GDM1 (cell line): Measurements from ENCODE around the gene SLC19A1.
"Not testable (repeated sequence)": the region's sequence is repeated elsewhere in the genome, so short reads cannot be mapped to it uniquely, and the experiment has no call there.

Source experiments
- DNase-seq: peaks from one replicate; lab custom pipeline; 2025; lab: John Stamatoyannopoulos, UW

Gene SLC19A1

DNA sequence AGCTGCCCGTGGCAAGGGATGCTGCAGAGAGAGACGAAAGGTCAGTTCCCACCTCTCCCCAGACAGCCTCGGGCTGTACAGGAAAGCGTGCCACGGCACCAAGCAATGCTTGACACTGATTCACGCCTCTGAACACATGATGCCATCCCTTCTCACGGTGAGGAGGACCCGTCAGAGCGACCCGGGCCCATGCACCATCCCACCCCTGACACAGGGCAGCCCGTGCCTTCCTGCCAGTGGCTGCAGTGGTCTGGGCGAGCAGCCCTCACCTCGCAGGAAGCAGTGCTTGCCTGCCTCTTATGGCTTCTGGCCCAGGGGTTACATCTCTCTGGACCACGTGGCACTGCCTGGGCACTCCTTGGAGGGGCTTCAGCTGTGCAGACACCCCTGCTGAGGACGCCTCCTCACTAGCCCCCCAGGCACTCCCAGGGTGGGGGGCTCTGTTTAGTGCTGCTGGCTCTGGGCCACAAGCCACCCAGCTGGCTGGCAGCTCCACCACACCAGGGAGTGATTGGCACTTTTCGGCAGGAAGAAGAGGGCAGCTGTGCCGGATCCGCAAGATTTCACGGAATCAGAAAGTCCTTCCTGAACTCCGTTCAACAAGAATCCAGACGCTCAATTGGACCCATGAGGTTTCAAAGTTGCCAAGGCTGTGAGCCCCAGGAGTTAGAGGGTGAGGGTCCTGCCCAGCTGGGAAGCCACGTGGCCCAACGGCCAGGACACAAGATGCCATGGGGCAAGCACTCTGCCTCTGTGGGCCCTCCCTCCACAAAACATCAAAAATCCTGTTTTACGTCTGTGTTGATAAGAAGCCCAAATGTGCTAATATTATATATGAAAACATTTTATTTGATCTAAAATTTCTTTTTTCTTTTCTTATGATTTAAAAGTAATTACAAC lies 34.8 kb upstream of the SLC19A1 start:
- no peak for DNase-seq

DNA sequence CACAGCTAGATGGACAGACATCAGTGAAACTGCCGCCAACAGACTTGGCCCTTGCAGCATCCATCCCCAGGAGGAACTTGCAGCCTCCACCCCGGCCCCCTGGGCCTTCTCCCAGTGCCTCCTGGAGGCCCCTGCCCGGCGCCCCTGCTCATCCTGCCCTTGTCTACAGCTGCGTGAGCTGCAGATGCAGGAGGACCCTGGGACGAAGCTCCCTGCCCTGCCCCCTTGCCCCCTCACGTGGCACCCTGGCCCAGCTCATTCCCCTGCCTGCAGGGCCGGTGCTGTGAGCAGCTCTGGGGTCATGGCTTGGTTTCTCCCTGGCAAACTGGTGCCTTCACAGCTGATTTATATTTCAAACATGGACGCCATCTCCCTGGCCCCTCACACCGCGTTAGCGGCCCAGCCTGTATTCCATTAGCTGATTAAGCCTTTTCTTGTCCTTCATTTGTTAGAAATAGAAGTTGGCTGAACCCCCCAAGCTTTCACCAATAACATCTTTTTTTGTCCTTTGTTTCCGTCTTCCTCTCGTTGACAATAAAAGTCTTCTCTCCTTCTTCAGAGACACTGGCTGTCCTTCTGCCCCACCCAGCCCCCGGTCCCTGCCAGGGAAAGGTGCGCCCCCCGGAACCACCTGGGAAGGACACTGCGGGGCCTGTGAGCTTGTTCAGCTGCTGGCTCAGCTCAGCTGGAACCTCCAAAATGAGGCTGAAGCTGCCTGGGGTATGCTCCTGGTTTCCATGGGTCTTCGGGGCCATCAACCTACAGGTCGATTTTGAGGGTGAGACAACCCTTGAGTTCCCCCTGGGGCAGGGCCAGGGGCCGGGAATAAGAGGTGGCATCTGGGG lies 34.0 kb upstream of the SLC19A1 start:
- DNase-seq: no peak

DNA sequence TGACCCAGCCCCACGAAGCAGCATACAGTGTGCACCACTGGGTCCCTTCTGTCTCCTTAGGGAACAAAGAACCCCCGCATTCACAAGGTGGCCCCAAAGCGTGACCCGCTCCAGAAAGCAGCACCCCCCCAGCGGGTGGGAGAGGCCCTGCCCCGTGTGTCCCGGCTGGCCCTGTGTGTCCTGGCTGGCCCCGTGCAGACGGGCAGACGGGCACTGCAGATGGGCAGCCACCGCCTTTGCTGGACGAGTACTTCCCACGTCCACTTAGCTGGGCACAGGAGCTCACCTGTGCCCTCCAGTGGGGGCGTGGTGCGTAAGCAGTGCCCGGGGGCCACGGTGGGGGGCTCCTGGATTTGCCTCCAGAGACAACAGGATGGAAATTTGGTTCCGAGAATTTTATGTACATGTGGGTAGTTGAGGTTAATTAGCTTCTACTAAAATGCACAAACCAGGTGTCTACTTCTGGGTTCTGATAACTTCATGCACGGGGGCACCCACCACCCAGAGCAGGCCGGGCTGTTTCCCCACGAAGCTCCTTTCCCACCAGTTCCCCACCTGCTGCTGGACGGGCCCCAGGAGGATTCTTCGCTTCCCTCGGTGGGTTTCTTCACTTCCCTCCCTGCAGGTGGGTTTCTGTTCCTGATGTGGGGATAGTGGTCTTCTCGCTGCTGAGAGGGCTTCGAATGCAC lies 33.2 kb upstream of the SLC19A1 start:
- DNase-seq: no peak

DNA sequence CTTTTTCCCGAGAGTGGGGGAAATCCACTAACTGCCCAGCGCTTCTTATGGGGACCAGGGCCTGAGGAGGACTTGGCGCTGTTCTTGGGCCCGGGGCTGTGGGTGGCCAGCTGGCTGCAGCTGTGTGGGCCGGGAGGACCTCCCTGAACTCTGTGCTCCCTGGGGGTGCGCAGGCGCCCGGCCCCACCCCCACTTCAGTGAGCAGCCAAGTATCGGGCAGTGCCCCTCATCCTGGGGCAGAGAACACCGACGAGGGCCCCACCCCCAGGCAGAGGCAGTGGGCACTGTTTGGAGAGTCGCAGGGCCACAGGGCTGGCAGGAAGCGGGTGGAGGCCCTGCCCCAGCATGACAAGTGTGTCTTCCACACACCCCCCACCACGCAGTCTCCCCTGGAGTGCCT lies 32.5 kb upstream of the SLC19A1 start:
- no peak for DNase-seq

DNA sequence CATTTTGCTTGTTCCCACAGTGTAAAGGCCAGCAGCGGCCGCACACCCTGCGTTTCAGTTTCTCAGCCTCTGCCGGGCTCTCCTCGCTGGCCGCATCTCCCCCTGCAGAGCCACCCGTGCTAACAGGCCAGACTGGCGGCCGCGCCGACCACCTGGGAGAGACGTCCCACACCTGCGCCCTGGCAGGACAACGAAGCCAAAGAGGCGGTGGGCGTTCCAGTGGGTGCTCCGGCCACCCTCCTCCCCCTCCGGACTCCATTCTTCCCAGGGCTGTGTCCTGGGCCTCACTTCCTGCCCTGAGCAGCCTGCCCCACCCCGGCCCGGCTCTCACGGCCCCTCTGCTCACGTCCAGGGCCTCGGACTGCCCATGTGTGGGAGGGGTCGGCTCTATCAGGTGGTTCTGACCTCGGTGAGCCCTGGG lies 31.9 kb upstream of the SLC19A1 start:
- no peak for DNase-seq

DNA sequence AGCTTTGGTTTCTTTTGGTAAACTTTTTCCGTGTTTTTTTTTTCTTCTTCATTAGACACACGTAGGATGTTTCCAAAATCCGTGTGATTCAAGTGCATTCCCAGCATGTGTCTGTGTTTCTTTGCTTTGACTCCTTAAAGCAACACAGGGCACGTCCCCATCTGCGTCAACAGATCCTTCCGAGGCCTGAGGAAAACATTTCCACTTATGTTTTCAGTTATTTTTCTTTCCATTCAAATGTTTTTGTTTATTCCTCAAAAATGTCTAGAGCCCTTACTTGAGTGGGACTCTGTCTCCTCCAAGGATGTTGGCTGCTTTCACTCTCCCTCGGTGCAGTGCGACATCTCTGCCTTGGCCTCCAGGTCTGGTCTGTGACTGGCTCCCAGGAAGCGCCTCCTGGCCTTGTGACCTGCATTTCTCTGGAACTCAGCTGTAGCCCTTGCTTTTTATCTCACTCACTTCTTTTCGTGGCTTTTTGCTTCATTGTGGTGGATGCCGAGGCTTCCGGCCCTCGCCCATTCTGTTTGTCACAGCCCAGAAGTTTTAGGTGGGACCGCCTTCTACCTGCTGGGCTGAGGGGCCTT lies 31.3 kb upstream of the SLC19A1 start:
- DNase-seq: no peak

DNA sequence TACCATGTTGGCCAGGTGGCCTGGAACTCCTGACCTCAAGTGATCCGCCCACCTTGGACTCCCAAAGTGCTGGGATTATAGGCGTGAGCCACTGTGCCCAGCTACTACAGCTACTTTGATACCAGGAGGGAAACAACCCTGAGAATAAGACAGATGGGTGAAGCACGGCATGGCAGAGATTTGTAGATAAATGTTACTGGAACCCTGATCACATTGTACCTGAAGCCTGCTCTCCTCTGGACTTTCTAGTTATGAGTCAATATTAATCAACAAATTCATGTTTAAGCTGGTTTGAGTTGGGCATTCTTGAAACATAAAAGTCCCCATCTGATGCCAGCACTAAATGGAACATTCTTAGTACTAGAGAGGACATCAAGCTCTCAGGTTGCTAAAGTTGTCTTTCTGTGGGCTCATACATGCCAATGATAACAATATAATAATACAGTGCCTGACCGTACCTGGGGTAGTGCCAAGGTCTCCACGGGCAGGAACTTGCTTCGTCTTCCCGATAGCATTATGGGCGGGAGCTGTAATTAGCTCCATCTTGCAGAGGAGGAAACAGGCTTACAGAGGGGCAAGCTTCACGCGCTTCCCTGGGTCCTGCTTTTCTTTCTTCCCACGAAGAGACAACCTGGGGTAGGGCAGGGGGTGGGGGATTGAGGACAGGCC lies 30.7 kb upstream of the SLC19A1 start:
- DNase-seq: no peak

DNA sequence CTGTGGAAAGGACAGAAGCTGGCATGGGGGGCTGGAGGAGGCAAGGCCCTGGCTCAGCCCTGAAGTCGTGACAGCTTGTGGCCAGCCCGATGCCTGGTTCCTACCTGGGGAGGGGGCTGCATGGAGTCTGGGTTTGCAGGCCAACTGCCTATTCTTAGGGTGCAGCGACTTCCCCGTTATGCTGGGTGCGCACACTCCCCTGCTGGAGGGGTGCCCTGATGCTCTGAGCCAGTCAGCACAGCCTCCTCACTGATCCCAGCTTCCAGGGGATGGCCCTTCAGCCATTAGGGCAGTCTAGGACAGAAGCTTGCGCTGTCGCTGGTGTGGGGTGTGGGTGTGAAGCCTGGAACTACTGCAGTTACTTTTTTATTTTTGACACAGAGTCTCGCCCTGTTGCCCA lies 30.0 kb upstream of the SLC19A1 start:
- no peak for DNase-seq

DNA sequence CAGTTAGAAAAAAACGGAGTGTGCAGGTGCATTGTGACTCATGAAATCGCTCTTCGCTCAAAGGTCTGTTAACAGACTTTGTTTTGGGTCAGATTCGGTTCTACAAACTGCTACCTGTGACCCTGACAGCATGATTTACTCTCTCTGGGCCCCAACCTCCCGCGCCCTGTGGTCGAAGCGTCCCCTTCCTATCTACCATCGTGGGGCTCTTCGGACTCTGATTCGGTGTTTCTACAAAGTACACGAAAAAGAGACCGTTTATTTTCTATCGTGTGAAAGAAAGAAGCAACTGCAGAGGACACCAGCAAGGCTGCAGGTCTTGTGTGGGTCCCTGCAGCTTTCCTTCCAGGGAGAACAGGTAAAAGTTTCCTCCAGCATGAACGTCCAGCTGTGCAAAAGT lies 29.4 kb upstream of the SLC19A1 start:
- no peak for DNase-seq

DNA sequence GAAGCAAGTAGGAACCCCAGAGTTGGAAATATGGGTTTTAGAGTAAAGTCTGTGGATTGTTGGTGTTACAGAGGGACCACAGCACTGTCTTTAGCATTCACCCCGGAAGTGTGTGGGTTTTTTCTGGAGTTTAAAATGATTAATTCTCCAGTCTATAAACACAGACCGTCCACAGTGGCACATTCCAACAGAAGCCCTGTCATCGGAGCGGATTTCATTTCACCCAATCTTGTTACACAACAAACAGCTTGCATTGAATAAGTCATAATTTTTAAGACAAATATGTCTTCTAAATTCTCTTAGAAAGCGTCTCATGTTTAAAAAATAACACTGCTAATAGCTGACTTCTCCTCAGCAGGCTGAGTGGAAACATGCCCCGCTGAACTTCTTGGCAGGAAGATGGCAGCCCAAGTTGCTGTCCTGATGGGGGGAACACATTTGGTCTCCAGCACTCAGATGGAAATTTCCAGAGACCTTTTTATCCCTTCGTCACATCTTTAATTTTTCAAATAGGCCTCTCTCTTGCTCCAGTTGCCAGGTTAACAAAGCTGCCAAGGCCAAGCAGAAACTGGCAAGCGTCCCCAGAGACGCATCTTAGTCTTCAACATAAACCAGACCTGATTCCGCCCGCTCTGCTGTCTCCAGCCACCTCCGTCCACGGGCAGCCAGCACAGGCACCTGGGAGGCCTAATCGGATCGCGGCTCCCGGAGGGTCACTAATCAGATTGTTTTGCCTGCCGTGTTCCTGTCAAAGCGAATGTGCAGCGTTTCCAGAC lies 28.8 kb upstream of the SLC19A1 start:
- DNase-seq: no peak

DNA sequence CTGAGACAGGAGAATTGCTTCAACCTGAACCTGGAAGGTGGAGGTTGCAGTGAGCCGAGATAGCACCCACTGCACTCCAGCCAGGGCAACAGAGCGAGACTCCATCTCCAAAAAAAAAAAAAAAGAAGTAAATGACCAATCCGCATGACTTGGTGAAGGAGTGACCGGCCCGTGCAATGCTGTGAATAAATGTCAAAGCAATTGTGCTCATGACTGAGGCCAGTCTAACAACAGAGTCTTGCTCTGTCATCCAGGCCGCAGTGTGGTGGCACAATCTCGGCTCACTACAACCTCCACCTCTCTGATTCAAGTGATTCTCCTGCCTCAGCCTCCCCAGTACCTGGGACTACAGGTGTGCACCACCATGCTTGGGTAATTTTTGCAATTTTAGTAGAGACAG lies 27.8 kb upstream of the SLC19A1 start:
- DNase-seq: no peak

DNA sequence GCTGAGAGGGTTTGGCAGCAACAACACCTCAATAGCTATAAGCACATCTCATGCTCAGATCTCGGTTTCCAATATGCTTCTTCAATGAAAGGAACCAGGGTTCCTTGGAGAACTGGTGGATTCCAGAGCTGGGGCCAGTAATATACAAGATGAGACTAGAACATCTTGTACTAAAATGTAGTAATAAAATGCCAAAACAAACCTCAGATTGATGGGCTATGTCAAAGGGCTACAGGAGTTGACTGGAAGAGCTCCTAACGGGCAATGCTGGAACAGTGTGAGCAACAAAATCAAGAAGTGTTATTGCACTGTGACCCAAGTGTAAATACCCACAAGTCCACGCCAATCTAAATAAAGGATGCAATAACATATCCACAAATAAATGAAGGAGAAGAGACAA lies 26.1 kb upstream of the SLC19A1 start:
- DNase-seq: no peak

DNA sequence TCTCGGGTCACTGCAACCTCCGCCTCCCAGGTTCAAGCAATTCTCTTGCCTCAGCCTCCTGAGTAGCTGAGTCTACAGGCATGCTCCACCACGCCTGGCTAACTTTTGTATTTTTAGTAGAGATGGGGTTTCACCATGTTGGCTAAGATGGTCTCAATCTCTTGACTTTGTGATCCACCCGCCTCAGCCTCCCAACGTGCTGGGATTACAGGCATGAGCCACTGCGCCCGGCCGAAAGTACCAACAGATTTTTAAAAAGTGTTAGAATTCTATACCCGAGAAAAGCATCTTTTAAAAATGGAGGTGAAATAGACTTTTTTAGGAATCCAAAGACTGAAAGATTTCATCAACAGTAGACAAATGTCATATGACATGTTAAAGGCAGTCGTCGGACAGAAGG lies 21.9 kb upstream of the SLC19A1 start:
- DNase-seq: not testable (repeated sequence)

DNA sequence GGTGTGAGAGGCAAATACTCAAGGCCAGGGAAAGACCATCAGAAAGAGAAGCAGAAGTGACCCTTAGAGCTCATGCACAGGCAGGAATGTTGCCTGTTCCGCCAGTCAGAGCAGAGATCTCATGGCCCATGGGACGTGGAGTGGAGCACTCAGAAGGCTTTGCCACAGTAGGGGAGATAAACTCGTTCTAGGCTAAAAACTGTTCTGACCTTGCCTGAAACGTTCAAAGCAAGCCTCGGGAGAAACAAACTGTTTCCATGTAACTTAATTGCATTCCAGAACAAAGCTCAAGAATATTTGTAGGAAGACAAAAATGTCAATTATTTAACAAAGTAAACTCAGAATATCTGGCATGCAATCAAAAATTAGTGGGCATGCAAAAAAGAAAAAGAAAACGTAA lies 20.7 kb upstream of the SLC19A1 start:
- DNase-seq: no peak

DNA sequence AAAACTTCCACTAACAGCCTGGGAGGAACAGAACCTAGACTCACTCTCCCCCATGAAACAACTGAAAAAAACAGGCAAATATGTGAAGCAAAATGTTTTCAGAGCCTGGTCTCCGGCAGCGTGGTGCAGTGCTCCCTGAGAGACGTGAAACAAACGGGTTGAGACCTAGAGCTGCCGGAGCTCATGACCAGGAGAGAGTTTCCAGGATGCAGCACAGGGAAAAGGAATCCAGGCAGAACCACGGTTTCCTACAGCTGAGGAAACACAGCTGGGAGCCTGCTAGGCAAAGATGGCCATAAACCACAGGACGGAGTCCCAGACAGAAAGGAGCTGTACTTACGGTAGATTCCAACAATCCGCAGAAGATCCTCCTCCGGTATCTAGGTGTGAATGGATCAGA lies 20.2 kb upstream of the SLC19A1 start:
- no peak for DNase-seq

DNA sequence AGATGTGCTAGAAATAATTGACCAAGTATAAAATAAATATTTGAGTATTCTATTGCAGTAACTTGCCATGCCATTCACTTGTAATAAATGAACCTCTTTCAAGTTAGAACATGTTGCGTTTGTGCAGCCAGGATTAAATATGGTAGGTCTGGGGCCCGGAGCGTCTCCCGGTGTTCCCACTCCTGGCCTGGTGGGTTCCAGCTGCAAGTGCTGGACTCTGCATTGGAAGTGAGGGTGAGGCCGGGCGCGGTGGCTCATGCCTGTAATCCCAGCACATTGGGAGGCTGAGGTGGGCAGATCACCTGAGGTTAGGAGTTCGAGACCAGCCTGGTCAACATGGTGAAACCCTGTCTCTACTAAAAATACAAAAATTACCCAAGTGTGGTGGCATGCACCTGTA lies 19.0 kb upstream of the SLC19A1 start:
- not testable (repeated sequence) for DNase-seq

DNA sequence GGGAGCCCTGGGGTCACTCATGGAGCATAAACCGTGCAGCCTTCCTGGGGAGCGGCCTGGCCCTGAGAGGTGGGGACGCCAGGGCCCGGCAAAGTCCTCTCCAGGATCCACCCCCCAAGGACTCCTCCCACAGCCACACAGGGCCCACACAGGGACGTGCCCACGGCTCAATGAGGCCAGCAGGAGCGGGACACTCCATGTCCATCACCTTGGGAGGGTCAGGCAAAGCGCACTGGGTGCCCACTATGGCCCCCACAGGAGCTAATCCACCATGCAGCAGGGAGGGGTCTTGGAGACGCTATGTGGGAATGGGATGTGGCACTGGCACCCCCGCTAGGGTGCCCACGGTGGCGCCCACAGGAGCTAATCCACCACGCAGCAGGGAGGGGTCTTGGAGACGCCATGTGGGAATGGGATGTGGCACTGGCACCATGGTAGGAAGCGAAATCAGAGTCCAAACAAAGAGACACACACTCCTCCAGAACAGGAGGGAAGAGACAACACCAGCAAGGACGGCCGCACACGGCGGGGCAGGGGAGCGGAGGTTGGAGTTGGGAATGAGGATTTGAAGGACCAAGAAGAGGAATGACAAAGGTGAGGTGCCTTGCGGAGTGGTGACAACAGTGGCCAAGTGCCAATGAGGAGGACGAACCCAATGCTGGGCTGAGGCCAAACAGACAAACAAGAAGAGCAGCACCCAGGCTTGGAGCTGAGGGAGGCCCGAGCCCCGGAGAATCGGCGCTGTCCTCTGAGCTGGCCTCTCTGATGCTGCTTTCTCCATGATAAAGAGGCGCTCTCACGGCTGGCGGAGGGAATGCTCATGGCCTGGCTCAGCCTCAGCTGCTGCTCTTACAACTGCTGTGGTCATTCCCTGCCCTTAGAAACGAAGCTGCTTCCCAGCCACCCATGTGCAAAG lies 18.1 kb upstream of the SLC19A1 start:
- DNase-seq: no peak

DNA sequence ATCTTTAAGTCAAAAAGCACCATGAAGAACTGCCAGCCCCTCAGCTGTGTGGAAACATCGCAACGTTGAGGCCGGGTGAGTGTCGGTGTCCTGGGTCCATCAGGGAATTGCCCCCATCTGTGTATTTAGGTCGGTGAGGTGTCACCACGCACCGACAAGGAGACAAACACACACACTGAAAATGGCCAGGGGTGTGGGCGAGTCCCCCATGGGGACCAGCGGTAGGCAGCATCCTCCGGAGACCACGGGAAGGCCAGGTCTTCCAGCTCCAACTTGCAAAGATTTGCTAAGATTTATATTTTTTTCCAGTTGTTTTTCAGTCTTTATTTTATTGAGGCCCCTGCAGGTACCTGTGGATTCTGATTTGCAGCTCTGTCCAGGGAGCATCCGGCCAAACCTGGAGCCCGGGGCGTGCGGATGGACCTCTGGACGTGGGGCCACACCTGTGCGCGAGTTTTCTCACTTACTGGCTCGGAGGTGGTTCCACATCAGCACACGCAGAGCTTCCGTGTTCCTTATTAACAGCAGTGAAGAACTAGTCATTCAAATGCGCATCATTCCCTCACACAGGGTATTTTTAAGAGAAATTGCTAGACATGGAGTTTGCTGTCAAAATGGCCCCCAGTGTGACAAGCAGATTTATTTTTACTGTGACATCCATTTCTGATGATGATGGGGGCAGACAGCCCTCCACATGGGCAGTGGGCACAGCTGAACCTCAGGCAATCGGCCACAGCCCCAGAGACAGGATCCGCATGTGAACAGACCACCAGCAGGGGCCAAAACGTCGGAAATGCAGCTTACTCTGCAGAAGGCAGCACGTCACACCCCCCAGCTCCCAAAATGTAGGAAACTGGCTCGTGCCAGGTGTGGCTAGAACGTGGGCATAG lies 17.2 kb upstream of the SLC19A1 start:
- DNase-seq: no peak
